ENCODE measurements around the gene FSTL5.

DNA sequence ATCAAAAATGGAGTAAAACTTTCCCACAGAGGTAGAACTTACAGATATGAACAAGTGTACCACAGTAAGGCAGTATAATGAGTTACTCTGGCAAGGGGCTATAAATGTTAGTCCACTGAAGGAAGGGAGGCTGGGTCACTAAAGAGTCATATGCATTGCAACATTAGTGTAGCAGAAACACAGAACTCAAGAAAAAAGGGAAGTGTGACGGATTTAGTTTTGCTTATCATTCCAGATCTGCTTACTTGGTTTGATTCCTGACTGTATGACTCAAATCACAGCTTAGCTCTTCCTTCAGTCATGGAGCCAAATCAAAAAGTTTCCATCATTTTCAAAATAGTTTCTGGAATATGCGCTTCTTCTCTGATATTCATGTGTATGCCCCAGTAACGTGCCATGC lies 148.7 kb downstream of the FSTL5 start:
- TF ChIP-seq, protein P1, sequence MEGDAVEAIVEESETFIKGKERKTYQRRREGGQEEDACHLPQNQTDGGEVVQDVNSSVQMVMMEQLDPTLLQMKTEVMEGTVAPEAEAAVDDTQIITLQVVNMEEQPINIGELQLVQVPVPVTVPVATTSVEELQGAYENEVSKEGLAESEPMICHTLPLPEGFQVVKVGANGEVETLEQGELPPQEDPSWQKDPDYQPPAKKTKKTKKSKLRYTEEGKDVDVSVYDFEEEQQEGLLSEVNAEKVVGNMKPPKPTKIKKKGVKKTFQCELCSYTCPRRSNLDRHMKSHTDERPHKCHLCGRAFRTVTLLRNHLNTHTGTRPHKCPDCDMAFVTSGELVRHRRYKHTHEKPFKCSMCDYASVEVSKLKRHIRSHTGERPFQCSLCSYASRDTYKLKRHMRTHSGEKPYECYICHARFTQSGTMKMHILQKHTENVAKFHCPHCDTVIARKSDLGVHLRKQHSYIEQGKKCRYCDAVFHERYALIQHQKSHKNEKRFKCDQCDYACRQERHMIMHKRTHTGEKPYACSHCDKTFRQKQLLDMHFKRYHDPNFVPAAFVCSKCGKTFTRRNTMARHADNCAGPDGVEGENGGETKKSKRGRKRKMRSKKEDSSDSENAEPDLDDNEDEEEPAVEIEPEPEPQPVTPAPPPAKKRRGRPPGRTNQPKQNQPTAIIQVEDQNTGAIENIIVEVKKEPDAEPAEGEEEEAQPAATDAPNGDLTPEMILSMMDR (IDR thresholded peaks at IDR 0.05; ENCODE audit: low read depth, low read length, missing input control), result no peak
- TF ChIP-seq RXRA (IDR thresholded peaks at IDR 0.05), result no peak
- TF ChIP-seq, protein P2, sequence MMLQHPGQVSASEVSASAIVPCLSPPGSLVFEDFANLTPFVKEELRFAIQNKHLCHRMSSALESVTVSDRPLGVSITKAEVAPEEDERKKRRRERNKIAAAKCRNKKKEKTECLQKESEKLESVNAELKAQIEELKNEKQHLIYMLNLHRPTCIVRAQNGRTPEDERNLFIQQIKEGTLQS (IDR thresholded peaks at IDR 0.05), result no peak
- TF ChIP-seq FOXA1 (IDR thresholded peaks at IDR 0.05), result no peak
- TF ChIP-seq, protein P3, sequence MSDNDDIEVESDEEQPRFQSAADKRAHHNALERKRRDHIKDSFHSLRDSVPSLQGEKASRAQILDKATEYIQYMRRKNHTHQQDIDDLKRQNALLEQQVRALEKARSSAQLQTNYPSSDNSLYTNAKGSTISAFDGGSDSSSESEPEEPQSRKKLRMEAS (IDR thresholded peaks at IDR 0.05), result no peak
- TF ChIP-seq, protein P4, sequence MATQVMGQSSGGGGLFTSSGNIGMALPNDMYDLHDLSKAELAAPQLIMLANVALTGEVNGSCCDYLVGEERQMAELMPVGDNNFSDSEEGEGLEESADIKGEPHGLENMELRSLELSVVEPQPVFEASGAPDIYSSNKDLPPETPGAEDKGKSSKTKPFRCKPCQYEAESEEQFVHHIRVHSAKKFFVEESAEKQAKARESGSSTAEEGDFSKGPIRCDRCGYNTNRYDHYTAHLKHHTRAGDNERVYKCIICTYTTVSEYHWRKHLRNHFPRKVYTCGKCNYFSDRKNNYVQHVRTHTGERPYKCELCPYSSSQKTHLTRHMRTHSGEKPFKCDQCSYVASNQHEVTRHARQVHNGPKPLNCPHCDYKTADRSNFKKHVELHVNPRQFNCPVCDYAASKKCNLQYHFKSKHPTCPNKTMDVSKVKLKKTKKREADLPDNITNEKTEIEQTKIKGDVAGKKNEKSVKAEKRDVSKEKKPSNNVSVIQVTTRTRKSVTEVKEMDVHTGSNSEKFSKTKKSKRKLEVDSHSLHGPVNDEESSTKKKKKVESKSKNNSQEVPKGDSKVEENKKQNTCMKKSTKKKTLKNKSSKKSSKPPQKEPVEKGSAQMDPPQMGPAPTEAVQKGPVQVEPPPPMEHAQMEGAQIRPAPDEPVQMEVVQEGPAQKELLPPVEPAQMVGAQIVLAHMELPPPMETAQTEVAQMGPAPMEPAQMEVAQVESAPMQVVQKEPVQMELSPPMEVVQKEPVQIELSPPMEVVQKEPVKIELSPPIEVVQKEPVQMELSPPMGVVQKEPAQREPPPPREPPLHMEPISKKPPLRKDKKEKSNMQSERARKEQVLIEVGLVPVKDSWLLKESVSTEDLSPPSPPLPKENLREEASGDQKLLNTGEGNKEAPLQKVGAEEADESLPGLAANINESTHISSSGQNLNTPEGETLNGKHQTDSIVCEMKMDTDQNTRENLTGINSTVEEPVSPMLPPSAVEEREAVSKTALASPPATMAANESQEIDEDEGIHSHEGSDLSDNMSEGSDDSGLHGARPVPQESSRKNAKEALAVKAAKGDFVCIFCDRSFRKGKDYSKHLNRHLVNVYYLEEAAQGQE (IDR thresholded peaks at IDR 0.05), result no peak
